NT2/D1 (cell line): ENCODE results near the gene TNS2.

Experiments used
- SUZ12 ChIP-seq: IDR thresholded peaks from 2 replicates; pipeline ENCODE4 v1.6.1; 2011; ENCODE audit not compliant: insufficient read length, insufficient read depth; ENCODE audit errors: extremely low read depth
- ZNF274 ChIP-seq: IDR thresholded peaks from 2 replicates; pipeline ENCODE4 v1.6.1; 2011; ENCODE audit warnings: mild to moderate bottlenecking, low read depth, low read length

DNA sequence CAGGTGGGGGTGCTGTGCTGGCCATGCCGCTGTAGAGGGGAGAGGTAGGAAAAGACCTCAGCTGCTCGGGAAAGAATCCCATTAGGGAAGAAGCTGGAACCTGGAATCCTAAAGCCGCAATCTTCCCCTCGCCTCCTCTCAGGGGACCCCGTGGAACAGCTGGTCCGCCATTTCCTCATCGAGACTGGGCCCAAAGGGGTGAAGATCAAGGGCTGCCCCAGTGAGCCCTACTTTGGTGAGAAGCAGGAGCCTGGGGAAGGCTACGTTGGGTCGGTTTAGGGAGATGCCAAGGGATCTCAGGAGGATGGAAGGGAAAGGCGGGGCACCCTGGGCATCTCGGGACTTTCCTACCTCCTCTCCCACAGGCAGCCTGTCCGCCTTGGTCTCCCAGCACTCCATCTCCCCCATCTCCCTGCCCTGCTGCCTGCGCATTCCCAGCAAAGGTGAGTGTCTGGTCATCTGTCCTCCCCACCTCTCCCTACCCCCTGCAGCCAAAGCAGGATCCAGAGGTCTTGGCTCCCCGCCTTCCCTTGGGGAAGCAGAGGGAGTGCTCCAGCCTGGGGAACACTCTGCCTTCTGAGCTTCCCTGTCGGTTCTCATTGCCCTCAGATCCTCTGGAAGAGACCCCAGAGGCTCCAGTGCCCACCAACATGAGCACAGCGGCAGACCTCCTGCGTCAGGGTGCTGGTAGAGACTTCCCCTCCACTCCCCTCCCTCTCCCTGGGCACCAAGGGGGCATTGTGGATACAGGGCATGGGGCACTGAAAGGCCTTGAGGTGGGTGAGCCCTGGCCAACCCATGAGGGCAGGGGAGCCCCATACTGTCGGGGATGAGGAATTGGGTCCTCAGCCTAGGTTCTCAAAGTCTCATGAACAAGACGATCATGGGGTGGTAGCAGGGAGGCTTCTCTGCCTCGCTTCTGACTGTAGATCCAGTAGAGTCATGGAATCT is 12.4 kb downstream of the TNS2 start:
- no peak for TF ChIP-seq ZNF274
- TF ChIP-seq SUZ12: no peak
